A549 treated with CORT108297 at 1 μM for 4 hours (cell line): ENCODE data around the gene LECT2. TPM values are rescaled to one million over a fixed set of nuclear protein-coding genes. Genes with fewer than 3 reads are reported as not detected.

Source experiments
- total RNA-seq: library from RNA; stranded (reverse); fragments of 200-300 nt; extraction: Qiagen RNA extraction; gene quantifications from 5 replicates; pipeline ENCODE4 v1.2.3, GENCODE V29; 2022

LECT2 gene
- total RNA-seq, result not detected in 5 replicates

GRCh38 chr5:135954899-135955298 is at the start of gene LECT2:
TSS of gene LECT2 (minus strand) at chr5:135954983. CDS start at chr5:135954833, 150 bp downstream.

Other genes with a start within 250 kb of the LECT2 start
- gene SLC25A48, start 120.3 kb downstream of the LECT2 start, total RNA-seq, result 0.12 to 0.34 TPM (median 0.24 TPM) in 4 of 5 replicates, not detected in the other
- not detected in 5 replicates for gene IL9, start 59.1 kb downstream of the LECT2 start, total RNA-seq
- gene TGFBI, start 74.0 kb upstream of the LECT2 start, total RNA-seq, result 1,398 to 2,146 TPM (median 1,880 TPM) in 5 replicates
- gene SMAD5, start 177.9 kb upstream of the LECT2 start, total RNA-seq, result 19.6 to 31.8 TPM (median 30.9 TPM) in 5 replicates
- not detected in 5 replicates for gene SMIM32, start 238.2 kb upstream of the LECT2 start, total RNA-seq